ENCODE data around the gene RAB20.
A peak's percentile ranks its signal among the peaks of the same experiment; 100 is the strongest.
"Not testable (repeated sequence)": the region's sequence is repeated elsewhere in the genome, so short reads cannot be mapped to it uniquely, and the experiment has no call there.

Gene RAB20

DNA sequence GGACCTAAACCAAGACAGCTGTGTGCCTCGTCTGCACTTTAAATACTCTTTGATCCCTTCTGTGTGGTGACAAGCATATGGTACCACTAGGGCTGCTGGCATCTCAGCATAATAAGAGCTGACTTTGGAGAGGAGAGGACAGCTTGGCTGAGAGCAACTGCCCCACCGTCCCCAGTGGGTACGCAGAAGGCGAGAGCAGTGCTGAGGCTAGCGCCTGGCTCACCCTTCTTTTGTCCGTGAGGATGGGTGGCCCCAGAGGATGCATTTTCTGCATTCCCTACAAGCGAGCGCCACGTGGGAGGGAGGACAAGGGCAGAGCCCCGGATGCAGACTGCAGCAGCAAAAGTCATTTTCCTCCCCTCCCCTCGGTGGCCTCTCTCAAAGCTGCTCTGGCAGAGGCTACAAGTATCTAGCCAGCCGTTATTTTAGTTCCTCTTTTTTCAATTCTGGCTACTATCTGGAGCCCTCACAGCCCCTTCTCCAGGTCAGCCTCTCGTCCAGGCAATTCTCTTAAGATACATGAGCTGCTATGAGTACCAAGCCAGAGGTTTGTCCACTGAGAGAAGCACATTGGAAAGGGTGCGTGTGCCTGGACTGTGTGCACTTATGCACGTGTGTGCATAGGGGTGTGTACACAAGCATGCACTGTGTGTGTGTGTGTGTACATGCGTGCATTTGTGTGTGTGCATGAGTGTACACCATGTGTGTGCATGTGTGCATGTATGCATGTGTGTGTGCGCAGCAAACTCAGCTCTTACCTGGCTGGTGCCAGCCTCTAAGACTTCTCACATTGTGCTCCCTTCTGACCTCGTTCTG lies 51.3 kb downstream of the RAB20 start:
- no peak for DNase-seq (ENCODE audit: low spot score)

DNA sequence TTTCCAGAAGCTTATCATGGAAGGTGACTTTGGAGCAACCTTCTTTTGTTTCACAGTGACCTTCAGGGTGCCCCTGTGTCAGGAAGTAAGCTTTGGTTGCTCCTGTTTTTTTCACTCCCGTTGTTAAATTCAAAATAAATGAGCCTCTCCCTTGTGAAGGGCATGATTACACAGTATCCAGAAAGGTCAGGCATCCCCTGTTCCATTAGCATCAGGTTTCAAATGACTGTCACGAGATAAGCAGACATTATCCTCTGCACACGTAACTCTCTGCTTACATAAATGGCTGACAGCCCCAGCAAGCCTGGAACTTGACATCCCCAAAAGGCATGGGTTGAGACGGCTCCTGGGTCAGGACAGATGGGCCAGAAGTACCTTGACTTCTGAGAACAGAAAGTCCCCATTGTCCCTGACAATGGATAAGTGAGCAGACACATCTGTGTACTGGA lies 52.0 kb downstream of the RAB20 start:
- DNase-seq (ENCODE audit: low spot score): no peak

DNA sequence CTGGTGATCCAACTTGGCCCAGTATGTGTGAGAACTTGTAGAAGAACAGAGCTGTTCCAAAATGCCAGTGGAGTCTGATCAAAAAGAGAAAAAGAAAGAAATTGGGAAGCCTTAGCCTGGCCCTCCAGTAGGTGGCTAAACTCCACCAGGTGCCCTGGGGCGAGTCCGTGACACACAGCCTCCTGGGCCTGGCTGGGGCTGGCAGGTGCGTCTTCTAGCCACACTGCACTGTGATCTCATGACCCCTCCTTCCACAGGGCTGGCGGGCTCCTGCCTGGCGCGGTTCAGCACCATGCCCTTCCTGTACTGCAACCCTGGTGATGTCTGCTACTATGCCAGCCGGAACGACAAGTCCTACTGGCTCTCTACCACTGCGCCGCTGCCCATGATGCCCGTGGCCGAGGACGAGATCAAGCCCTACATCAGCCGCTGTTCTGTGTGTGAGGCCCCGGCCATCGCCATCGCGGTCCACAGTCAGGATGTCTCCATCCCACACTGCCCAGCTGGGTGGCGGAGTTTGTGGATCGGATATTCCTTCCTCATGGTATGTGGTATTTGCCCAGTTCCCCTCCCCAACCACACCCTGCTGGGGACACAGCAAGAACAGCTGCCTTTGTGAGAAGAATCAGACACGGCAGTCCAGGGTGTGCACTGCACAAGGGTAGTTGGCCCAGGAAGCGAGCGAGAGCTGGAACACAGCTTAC lies 53.7 kb downstream of the RAB20 start:
- DNase-seq (ENCODE audit: low spot score): no peak

DNA sequence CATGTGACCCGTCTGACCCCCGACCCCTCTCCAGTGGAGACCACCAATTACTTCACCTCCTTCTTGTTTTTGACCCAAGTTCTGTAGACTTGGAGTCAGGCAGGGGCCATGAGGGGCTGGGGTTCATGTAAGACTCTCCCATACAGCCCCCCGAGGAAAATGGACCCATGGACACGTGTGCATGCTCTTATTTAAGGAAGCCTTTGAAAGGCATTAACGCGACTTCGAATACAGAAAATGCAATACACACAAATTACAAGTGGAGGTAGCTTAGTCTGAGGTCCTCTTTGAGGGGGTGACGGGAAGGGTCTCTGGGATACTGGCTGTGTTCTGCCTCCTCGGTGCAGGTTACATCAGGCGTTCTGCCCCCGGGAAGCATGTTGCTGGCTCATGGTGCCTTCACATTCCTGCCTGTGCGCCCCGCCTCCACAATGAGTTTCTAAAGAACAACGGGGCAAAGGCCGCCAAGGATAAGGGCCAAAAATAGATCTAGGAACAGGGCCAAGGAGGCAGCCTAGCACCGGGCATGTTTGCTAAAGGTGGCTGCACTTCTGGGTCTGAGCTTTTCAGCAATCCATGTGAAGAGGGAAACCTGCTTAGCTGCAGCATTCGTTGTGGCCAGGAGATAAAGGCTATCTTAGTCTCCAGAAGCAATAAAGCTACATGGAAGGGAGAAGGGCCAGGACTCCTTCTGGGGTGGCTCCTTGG lies 54.5 kb downstream of the RAB20 start:
- no peak for DNase-seq (ENCODE audit: low spot score)

DNA sequence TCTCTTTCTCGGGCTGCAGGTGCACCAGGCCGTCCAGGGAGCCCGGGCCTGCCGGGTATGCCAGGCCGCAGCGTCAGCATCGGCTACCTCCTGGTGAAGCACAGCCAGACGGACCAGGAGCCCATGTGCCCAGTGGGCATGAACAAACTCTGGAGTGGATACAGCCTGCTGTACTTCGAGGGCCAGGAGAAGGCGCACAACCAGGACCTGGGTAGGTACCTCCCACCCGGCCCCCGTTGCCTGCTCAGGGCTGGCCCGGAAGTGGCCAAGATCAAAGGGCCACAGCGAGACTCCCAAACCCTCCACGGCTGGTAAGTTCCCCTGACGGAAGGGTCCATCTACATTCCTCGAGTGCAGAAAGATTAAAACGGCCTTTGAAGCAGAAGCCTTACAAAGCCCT lies 55.1 kb downstream of the RAB20 start:
- DNase-seq (ENCODE audit: low spot score): no peak

DNA sequence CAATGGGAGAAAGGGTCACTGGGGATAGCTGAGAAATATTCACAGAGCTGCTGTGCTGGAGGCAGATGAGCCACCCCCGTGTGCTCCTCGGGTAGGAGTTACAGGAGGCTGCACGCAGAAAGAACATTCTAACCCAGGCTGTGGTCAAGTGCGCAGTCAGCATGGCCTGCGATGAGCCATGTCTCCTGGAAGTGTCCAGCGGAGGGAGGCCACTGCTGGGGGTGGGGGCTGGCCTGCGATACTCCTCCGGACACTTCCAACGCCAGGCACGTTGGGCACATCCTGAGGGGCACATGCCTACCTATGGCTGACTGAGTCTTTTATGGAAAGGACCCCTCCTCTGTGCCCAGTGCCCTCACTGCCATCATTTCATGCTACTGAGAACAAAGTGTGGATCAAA lies 55.9 kb downstream of the RAB20 start:
- DNase-seq (ENCODE audit: low spot score): no peak

DNA sequence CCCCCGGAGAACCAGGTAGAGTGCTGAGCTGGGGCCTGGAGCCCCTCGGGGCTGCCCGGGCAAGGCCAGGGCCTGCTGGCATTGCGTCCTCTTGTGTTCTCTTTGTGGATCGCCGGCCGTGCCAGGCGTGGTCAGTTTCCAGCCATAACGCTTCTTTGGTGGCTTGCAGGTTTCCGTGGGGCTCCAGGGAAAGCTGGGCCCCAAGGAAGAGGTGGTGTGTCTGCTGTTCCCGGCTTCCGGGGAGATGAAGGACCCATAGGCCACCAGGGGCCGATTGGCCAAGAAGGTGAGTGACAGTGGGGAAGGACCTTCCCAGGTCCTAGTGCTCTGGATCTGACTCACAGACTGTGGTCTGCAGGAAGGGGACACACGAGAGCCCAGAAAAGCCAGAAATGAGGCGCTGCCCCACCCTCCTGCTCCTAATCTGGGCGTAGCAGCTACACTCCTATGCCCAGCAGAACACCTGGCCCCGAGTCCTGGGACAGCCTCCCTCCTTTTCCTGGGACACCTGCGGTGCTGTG lies 57.5 kb downstream of the RAB20 start:
- DNase-seq (ENCODE audit: low spot score): no peak

DNA sequence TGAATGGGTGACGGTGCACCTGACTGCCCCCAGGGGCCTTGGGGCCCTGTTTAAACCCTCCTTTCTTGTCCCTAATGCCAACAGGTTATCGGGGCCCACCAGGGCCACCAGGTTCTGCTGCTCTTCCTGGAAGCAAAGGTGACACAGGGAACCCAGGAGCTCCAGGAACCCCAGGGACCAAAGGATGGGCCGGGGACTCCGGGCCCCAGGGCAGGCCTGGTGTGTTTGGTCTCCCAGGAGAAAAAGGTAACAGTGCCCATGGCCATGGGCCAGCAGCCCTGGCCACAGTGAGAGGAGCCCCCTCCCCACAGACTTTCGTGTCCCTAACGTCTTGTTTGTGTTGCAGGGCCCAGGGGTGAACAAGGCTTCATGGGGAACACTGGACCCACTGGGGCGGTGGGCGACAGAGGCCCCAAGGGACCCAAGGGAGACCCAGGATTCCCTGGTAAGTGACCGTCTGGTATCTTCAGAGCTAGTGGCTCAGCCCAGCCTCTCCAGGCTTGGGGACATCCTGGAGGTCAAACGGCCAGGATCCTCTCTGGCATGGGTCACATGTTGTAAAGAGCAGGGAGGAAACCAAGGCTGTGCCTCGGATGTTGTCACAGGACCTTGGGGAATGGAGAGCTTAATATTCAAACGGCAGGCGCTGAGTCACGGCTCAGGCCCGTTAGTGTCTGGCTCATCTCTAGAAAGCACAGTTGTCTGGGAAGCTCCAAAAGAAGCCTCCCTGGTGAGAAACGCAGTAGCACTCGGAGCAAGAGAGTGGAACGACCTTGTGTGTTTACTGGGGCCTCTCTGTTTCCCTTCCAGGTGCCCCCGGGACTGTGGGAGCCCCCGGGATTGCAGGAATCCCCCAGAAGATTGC lies 58.3 kb downstream of the RAB20 start:
- no peak for DNase-seq (ENCODE audit: low spot score)

DNA sequence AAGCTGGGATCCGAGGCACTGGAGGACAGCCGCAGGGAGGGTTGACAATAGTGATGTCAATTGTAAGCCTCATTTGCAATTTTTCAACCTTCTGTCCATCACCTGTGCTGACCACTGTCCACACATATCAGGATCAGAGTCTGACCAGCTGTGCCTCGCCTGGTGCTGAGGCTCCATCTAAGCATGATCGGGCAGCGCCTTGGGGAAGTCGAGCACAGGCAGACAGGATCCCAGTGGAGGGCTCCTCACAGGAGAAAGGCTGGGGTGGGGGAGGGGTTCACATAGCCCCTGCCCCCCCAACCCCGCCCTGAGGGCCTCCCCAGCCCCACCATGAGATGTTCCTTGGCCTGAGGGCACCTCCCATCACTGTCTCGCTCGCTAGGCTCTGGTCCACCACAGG lies 60.3 kb downstream of the RAB20 start:
- no peak for DNase-seq (ENCODE audit: low spot score)

DNA sequence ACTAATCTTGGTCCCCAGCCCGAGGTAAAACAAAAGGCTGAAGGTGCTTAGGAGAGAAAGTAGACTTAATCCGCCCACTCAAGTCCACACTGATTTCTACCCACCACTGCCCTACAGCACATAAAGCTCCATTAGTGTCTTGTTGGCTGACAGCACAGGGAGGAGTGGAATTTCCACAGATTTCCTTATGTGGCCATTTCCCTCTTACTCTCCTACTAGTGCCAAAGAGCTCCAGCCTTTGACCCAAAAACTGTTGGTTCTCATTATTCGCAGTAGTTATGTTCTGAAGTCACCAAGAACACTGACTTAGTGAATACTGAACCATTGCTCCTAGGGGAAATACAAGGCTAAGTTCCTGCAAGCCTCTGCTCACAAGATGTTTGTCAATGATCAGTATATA lies 61.2 kb downstream of the RAB20 start:
- DNase-seq (ENCODE audit: low spot score): no peak

DNA sequence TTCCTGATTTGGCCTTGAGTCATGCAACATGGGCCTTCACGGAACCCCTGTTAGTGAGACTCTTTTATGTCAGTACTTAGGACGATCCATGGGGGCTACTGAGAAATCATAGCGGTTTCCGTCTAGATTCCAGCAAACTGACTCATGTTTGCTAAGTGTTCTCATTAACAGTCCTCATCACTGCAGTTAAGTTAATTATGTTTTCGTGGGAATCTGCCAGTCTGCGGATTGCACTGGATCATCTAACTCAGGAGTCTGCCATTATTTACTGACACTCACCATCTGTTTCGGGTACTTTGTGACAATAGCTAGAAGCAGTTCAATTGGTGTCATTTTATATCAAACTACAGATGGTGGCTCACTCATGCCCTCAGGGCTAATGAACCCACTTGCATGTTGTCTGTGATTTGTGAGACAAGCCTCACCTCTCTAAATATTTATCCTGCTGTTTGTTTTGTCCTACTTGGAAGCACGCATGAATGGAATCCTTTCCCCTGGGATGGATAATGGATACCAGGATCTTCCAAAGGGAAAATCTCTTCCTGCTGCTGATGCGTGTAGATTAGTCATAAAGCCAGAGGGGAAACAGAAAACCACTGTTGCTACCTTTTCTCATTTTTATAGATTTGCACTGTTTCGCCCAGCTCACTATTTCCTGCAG lies 61.8 kb downstream of the RAB20 start:
- DNase-seq (ENCODE audit: low spot score): peak; percentile 10

DNA sequence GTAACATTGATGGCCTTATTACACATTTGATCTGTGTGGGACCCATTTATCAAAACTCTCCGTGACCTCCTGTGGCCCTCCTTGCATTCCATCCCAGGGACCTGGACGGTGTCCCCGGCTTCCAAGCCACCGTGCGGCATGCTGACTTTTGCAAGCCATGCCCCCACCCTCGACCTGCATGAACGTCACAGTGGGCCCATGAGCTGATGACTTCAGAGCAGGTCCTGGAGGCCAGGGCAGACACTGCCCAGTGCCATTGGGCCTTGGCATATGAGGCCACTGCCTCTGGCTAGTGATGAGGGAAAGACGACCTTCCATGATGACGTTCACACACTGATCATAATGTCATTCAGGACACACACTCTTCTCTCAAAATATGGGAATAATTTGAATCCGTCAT lies 62.8 kb downstream of the RAB20 start:
- no peak for DNase-seq (ENCODE audit: low spot score)

DNA sequence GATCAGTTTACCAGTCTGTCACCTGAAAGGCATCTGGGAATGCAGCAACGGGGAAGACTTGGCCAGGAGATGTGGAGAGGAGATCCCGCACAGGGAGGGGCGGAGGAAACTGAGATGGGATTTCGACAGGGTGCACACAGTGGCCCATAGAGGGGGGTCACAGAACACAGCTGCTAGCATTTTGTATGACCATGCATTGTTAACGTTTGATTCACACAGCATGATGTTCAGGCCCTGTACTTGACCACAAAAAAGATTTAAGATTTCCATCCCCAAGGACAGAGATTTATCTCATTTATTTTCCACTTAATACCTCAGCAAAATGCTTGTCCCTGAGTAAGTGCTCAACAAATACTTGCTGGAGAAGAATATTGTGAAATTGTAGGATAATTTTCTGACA lies 63.2 kb downstream of the RAB20 start:
- no peak for DNase-seq (ENCODE audit: low spot score)

DNA sequence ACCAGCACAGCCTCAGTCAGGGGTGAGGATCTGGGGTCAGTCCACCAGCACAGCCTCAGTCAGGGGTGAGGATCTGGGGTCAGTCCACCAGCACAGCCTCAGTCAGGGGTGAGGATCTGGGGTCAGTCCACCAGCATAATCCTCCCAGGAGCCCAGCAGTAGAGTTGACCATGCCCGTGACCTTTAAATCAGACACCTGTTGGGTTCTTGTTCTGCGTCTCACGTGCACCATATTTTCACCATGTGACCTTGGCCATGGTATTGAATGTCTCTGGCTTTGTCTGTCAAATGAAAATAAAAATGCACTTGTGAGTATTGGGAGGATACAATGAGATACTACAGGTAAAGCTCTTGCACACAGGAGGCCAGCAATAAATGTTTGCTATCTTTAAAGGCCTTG lies 63.6 kb downstream of the RAB20 start:
- not testable (repeated sequence) for DNase-seq (ENCODE audit: low spot score)

DNA sequence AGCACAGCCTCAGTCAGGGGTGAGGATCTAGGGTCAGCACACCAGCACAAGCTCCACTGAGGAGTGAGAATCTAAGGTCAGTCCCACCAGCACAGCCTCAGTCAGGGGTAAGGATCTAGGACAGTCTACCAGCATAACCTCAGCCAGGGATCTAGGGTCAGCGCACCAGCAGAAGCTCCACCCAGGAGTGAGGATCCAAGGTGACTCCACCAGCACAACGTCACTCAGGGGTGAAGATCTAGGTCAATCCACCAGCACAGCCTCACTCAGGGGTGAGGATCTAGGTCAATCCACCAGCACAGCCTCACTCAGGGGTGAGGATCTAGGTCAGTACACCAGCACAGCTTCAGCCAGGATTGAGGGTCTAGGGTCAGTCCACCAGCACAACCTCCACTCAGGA lies 64.5 kb downstream of the RAB20 start:
- no peak for DNase-seq (ENCODE audit: low spot score)

DNA sequence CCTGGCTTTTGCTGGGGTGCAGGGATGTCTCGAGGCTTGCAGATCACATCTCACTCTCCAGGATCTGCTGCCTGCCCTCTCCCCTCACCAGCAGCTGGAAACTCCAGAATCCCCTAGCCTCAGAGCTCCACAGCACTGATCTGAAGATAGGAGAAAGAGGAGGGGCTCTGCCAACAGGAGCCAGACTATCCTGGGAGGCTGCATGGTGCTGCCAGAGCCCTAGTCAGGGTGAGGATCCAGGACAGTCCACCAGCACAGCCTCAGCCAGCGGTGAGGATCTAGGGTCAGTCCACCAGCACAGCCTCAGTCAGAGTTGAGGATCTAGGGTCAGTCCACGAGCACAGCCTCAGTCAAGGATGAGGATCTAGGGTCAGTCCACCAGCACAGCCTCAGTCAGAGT lies 65.2 kb downstream of the RAB20 start:
- DNase-seq (ENCODE audit: low spot score): no peak

DNA sequence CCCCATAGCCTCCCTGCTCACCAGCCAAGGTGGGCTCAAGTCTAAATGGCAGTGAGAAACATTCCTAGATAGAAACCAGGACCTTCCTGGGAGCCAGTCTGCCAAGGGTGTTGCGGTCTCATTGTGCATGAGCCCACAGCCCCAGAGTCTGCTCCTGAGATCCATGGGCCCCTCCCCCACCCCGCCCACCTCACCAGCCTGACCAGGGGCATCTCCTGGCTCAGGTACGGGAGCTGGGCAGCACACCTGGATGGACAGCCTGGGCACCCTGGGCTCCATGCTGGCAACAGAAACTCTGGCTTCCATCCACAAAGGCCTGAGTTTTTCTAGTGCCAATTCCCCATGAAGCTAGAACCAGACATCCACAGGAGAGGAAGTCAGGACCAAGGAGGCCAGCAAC lies 65.6 kb downstream of the RAB20 start:
- DNase-seq (ENCODE audit: low spot score): no peak

DNA sequence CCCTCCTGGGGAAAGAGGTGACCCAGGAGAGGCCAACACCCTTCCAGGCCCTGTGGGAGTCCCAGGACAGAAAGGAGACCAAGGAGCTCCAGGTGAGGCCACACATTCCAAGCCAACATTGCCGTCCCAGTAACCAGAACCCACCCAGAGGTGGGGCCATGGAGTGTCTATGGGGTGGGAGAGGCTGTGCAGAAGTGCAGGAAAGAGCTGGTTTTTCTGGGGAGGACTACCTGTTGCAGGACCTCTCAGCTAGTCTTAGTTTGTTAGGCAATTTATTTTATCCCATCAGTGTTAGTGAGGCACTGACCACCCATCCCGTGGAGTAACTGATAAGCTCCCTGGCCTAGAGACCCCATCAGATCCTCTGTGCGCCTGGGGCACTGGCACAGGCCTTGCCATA lies 66.1 kb downstream of the RAB20 start:
- DNase-seq (ENCODE audit: low spot score): no peak

DNA sequence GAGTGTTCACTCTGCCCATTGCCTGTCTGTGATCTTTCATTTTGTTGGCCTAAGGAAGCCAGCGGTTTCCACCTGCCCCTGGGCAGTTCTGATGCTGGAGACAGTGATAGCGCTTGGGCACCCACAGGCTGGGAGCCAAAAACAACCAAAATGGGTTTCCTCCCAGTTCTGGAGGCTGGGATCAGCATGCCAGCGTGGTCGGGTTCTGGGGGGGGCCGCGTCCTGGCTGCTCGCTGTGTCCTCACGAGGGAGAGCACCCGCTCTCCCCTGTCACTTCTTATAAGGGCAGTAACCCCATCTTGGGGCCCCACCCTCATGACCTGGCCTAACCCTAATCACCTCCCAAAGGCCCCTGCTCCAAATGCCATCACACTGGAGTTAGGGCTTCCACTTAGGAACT lies 67.9 kb downstream of the RAB20 start:
- no peak for DNase-seq (ENCODE audit: low spot score)

DNA sequence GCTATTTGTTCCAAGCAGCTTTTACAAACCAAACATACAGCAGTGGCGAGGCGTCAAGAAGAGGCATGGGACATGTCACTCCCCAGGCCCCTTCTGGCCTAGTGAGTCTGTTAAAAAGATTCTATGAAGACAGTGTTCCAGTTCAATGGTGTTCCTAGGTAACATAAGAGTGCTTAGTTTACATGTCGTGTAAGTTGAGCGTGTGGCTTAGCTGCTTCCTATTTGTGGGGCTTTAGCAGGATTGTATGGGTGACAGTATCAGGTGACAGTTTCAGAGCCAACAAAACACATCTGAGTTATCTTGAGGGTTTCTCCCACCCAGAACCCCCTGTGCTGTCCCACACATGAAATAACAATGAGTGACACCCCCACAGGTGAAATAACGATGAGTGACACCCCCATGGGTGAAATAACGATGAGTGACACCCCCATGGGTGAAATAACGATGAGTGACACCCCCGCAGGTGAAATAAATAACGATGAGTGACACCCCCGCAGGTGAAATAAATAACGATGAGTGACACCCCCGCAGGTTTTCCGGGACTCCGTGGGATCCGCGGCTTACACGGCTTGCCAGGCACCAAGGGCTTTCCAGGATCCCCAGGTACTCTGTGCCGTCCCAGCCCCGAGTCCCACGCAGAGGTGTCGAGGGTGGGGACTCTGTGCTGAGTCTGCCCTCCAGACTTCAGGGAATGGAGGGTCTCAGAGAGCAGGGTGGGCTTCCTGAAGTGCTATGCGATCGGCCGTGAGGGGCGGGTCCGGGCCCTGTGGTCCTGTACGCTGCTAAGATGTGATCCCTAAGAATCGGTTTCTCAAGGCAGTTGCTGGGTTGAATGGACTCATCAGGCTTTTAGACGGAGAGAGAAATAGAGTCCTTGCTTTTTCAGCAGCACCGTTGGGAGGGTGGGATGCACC lies 68.6 kb downstream of the RAB20 start:
- DNase-seq (ENCODE audit: low spot score): no peak

Measured in RKO (cell line).